K562 (cell line): ENCODE measurements around the gene ENTPD8. TPM values are rescaled to one million over a fixed set of nuclear protein-coding genes. Genes with fewer than 3 reads are reported as not detected.

Experiments used
- ATAC-seq: fragments of 200-7000 bp; cut with Tn5 transposase; 3 replicates; pipeline ENCODE4 v1.9.1; 2020; ENCODE audit warnings: moderate library complexity
- BruUV-seq: library from RNA; stranded (reverse); fragments of 400-500 nt; replicated peaks from 2 replicates; lab custom pipeline; 2021; lab: Mats Ljungman, UMichigan
- CTCF ChIA-PET: fragments of 300-600 bp; formaldehyde crosslinking; extraction: SDS; loops from one replicate; lab custom pipeline; 2021; ENCODE audit warnings: low intra/inter-chr PET ratio; lab: Yijun Ruan, JAX
- POLR2A ChIA-PET: fragments of 300-600, 350-650 bp; sonication (Branson Sonifier 250); formaldehyde crosslinking; extraction: SDS; loops from one replicate; lab custom pipeline; 2021; ENCODE audit warnings: antibody characterized with exemption, inconsistent platforms; lab: Yijun Ruan, JAX
- DNase-seq, 4 experiments: peaks; one replicate each; pipeline versions ENCODE4 v3.0.0 to v3.0.0-alpha.2; 2011 to 2018; ENCODE audit warnings: low spot score in 3 of 4, mixed read lengths in 3 of 4; ENCODE audit errors: extremely low read depth in 1 of 4
- FAIRE-seq: peaks from 2 replicates; lab custom pipeline; 2011; peaks lifted over from hg19 to GRCh38; lab: Jason Lieb, UNC
- H2AFZ ChIP-seq: 2 replicates; pipeline ENCODE4 v1.6.0; 2011; ENCODE audit warnings: low read depth, low read length, control low read depth, inconsistent platforms
- H3K27ac ChIP-seq: fragments of 200-600 bp; 3 replicates; pipeline ENCODE4 v1.8.0; 2011; ENCODE audit warnings: low read depth, mild to moderate bottlenecking, control low read depth, inconsistent platforms, low read length, moderate library complexity, mixed read lengths; ENCODE audit errors: extremely low read depth
- H3K27me3 ChIP-seq, 2 experiments: fragments of 300-600 bp in 1 of 2; 2 replicates in 1 of 2; 3 replicates in 1 of 2; pipeline versions ENCODE4 v1.6.0 to v1.8.0; 2011; ENCODE audit warnings: inconsistent platforms in 2 of 2, low read length in 2 of 2, mild to moderate bottlenecking in 1 of 2, mixed read lengths in 1 of 2, moderate library complexity in 1 of 2; ENCODE audit not compliant: control insufficient read depth in 2 of 2, insufficient read depth in 2 of 2
- H3K36me3 ChIP-seq: fragments of 300-600 bp; 3 replicates; pipeline ENCODE4 v1.8.0; 2011; ENCODE audit warnings: mild to moderate bottlenecking, low read length, inconsistent platforms; ENCODE audit not compliant: control insufficient read depth, insufficient read depth
- H3K4me1 ChIP-seq, 2 experiments: fragments of 200-600 bp in 1 of 2; replicated peaks in 1 of 2; 2 replicates in 1 of 2; 3 replicates in 1 of 2; pipeline versions ENCODE4 v1.5.1 to v1.8.0; 2011; ENCODE audit warnings: inconsistent platforms in 2 of 2, low read length in 2 of 2, mild to moderate bottlenecking in 1 of 2, mixed read lengths in 1 of 2, moderate library complexity in 1 of 2; ENCODE audit not compliant: control insufficient read depth in 2 of 2, insufficient read depth in 2 of 2
- H3K4me2 ChIP-seq: 2 replicates; pipeline ENCODE4 v1.6.1; 2011; ENCODE audit warnings: low read length, control low read depth, inconsistent platforms, mixed read lengths; ENCODE audit not compliant: insufficient read depth
- H3K4me3 ChIP-seq: fragments of 200-600 bp; sonication (generic), shearing (Covaris generic); 2 replicates; pipeline ENCODE4 v1.5.1; 2016; ENCODE audit warnings: control low read depth, inconsistent platforms
- H3K79me2 ChIP-seq: fragments of 200-600 bp; 3 replicates; pipeline ENCODE4 v1.8.0; 2011; ENCODE audit warnings: low read length, inconsistent platforms; ENCODE audit not compliant: control insufficient read depth, insufficient read depth
- H3K9ac ChIP-seq, 2 experiments: 2 replicates each; pipeline versions ENCODE4 v1.6.0 to v1.6.1; 2011; ENCODE audit warnings: low read depth in 2 of 2, low read length in 2 of 2, control low read depth in 1 of 2, inconsistent platforms in 1 of 2, mild to moderate bottlenecking in 1 of 2, mixed read lengths in 1 of 2; ENCODE audit not compliant: insufficient read depth in 1 of 2
- H3K9me1 ChIP-seq: one replicate; pipeline ENCODE4 v1.6.0; 2011; ENCODE audit warnings: inconsistent platforms, mild to moderate bottlenecking, low read length, moderate library complexity; ENCODE audit not compliant: control insufficient read depth, insufficient read depth
- H3K9me3 ChIP-seq: replicated peaks from 2 replicates; pipeline ENCODE4 v1.5.1; 2011; ENCODE audit warnings: low read depth, low read length, inconsistent platforms; ENCODE audit not compliant: control insufficient read depth, insufficient read depth
- H4K20me1 ChIP-seq: replicated peaks from 2 replicates; pipeline ENCODE4 v1.6.1; 2011; ENCODE audit warnings: low read length, inconsistent platforms, mixed read lengths; ENCODE audit not compliant: control insufficient read depth, insufficient read depth
- CCNT2 ChIP-seq: IDR thresholded peaks from 2 replicates; pipeline ENCODE4 v1.6.1; 2011; ENCODE audit warnings: borderline replicate concordance, low read depth, mild to moderate bottlenecking, moderate library complexity, mixed read lengths, low read length; ENCODE audit not compliant: insufficient read length; ENCODE audit errors: extremely low read depth
- CHD1 ChIP-seq: fragments of 200-600 bp; sonication (generic); IDR thresholded peaks from one replicate; pipeline ENCODE4 v1.6.1; 2012; ENCODE audit warnings: mild to moderate bottlenecking, moderate library complexity, low read length, inconsistent platforms
- E2F4 ChIP-seq: sonication (generic); formaldehyde crosslinking; IDR thresholded peaks from 2 replicates; pipeline ENCODE4 v1.8.0; 2022; ENCODE audit warnings: mild to moderate bottlenecking, low read depth, missing genetic modification reagents
- ESRRA ChIP-seq: fragments of 450-650 bp; IDR thresholded peaks from 2 replicates; pipeline ENCODE4 v1.6.1; 2014; ENCODE audit warnings: low read depth, mild to moderate bottlenecking, moderate library complexity, borderline replicate concordance
- MED1 ChIP-seq: sonication (generic); formaldehyde crosslinking; IDR thresholded peaks from 2 replicates; pipeline ENCODE4 v1.8.1; 2023; ENCODE audit warnings: missing genetic modification reagents, borderline replicate concordance
- NFXL1 ChIP-seq: fragments of 450-650 bp; formaldehyde crosslinking; IDR thresholded peaks from 2 replicates; pipeline ENCODE4 v1.4.0; 2021; ENCODE audit warnings: mild to moderate bottlenecking
- PHF8 ChIP-seq: fragments of 200-600 bp; sonication (generic); IDR thresholded peaks from 2 replicates; pipeline ENCODE4 v1.6.1; 2012; ENCODE audit warnings: mixed run types, mild to moderate bottlenecking, inconsistent platforms, low read length, moderate library complexity, borderline replicate concordance
- POLR2G ChIP-seq: fragments of 200-400 bp; formaldehyde crosslinking; IDR thresholded peaks from 2 replicates; pipeline ENCODE4 v1.6.1; 2017; ENCODE audit warnings: low read depth, mild to moderate bottlenecking, antibody characterized with exemption, low read length, moderate library complexity
- SAP30 ChIP-seq: fragments of 200-600 bp; sonication (generic); IDR thresholded peaks from 2 replicates; pipeline ENCODE4 v1.6.1; 2012; ENCODE audit warnings: borderline replicate concordance, low read depth, mild to moderate bottlenecking, moderate library complexity, low read length, control low read depth, inconsistent platforms; ENCODE audit not compliant: insufficient read depth, poor library complexity, severe bottlenecking
- SP1 ChIP-seq: sonication (generic); formaldehyde crosslinking; IDR thresholded peaks from 2 replicates; pipeline ENCODE4 v1.8.1; 2022; ENCODE audit warnings: mild to moderate bottlenecking, missing genetic modification reagents
- ZNF263 ChIP-seq: sonication (generic); formaldehyde crosslinking; IDR thresholded peaks from 2 replicates; pipeline ENCODE4 v1.8.0; 2022; ENCODE audit warnings: mild to moderate bottlenecking, missing genetic modification reagents, borderline replicate concordance
- WGBS: fragments of 100-300 bp; shearing (Covaris generic); methylation state at CpG from one replicate; pipeline ENCODE4 v1.1.6; 2016; ENCODE audit warnings: low coverage, mixed read lengths; ENCODE audit not compliant: insufficient coverage; ENCODE audit errors: missing lambda C conversion rate; 5-methylcytosine and 5-hydroxymethylcytosine counted together
- in situ Hi-C: fragments of 300-500 bp; cut with MboI; formaldehyde crosslinking; loops from 4 replicates; pipeline ENCODE4 v1.15.0; 2018; ENCODE audit warnings: inconsistent platforms, mixed read lengths
- intact Hi-C: fragments of 100-400 bp; cut with micrococcal nuclease; formaldehyde crosslinking; loops from 2 replicates; pipeline ENCODE4 v1.14.2; 2022
- polyA plus RNA-seq, 8 experiments: library from polyadenylated mRNA; depleted of rRNA in 4 of 8; stranded (reverse) in 5 of 8; unstranded in 3 of 8; fragments of >200 nt; fragmentation: Nextera tagmentation in 2 of 8; fragmentation: Illumina TruSeq in 1 of 8; extraction: Ambion mirVana in 2 of 8; extraction: Trizol in 1 of 8; gene quantifications; 2 replicates each; pipeline versions ENCODE4 v1.2.1 to v1.2.3, GENCODE V29; 2011 to 2014; ENCODE audit warnings: inconsistent platforms in 1 of 8, missing spikeins in 1 of 8
- total RNA-seq, 7 experiments: library from RNA; depleted of rRNA in 6 of 7; stranded (reverse); fragments of >200 nt in 6 of 7; fragmentation: Illumina TruSeq in 2 of 7; extraction: Trizol in 2 of 7; gene quantifications; 2 replicates each; pipeline versions ENCODE4 v1.2.1 to v1.2.3, GENCODE V29; 2011 to 2021; ENCODE audit warnings: low replicate concordance in 1 of 7
- TF ChIP-seq, protein P1 (sequence below): fragments of 200-800 bp; sonication (Bioruptor generic); IDR thresholded peaks from 2 replicates; pipeline ENCODE4 v1.6.1; 2017; ENCODE audit warnings: missing genetic modification characterization, missing compliant biosample characterization
- TF ChIP-seq, protein P2 (sequence below), 2 experiments: fragments of 450-650 bp; conservative IDR thresholded peaks; 2 replicates each; pipeline ENCODE4 v1.6.1; 2017; ENCODE audit warnings: mild to moderate bottlenecking in 2 of 2, moderate library complexity in 2 of 2

ENTPD8 gene
- total and polyA plus RNA-seq, 9 of the 15 experiments (the other 6 are each of a cell fraction or from before 2014, with no cell fraction given), result 0.06 to 0.27 (median 0.19) TPM; not detected in 5

DNA sequence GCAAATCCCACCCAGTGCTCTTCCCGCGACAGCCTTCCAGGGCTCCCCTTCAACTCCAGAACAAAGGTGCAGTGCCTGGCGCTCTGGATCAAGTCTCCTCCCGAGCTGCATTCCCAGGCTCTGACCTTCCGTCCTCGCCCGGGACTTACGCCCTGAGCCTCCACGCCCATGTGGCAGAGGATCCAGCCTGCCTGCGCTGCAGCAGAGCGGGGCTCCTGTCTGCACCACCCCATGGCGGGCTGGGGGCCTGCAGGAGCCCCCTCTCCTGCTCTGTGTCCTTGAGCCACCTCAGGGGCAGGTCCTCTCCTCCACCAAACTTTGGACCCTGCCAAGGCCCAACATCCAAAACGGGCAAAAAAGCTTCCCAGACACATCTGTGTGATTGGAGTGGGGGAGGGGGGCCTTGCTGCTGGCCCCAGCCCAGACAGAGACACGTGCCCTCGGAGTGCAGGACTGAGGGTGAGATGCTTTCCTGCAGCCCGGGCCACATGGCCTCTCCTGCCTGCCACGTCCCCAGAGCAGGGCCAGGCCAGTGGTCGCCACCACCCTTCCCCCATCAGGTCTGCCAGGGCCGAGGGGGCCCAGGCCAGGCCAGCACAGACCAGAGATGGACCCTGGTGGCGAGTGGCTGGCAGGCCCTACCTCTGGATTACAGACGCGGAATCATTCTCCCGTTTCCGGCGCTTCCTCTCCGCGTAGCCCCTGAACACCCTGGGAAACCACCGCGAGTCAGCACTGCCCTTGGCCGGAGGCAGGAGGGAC lies 13.6 kb upstream of the ENTPD8 start (continued):
- TF ChIP-seq PHF8, result no peak

- Histone ChIP-seq H4K20me1 (no peaks in the 10 kb centered on the region), H3K9ac (peak overlapping the region in 1 of 2 experiments; percentile 91; a peak in 2 of 4 replicates), H3K27ac (peak overlapping the region; percentile 51; the same call in 2 of the 3 replicates), H3K79me2 (peaks cover 12% of the 10 kb centered on the region), H3K36me3 (peaks cover 67% of the 10 kb centered on the region), H3K4me1 (peaks cover 7 to 88% of the 10 kb centered on the region in 2 experiments), H3K9me3 (no peaks in the 10 kb centered on the region), H2AFZ (0 out of 2 replicates have a peak overlapping the region, but pooled peaks have one; percentile 32), H3K27me3 (no peaks in the 10 kb centered on the region), H3K9me1 (no peaks in the 10 kb centered on the region), H3K4me3 (peak overlapping the region; percentile 34), H3K4me2 (peak overlapping the region; percentile 71)
- WGBS, result 4% methylated on average over 3 of the region's 24 CpGs
- intact Hi-C loops (no loop called here), in situ Hi-C loops (no loop called here)
- ChIA-PET POLR2A (no interaction called here), CTCF (no interaction called here)
- DNase-seq, result peak; percentile 67 to 82 (median 70)
- peak; percentile 73 for ATAC-seq
- no peak for FAIRE-seq
- BruUV-seq, result no TSS peak
- TF ChIP-seq, protein P1, sequence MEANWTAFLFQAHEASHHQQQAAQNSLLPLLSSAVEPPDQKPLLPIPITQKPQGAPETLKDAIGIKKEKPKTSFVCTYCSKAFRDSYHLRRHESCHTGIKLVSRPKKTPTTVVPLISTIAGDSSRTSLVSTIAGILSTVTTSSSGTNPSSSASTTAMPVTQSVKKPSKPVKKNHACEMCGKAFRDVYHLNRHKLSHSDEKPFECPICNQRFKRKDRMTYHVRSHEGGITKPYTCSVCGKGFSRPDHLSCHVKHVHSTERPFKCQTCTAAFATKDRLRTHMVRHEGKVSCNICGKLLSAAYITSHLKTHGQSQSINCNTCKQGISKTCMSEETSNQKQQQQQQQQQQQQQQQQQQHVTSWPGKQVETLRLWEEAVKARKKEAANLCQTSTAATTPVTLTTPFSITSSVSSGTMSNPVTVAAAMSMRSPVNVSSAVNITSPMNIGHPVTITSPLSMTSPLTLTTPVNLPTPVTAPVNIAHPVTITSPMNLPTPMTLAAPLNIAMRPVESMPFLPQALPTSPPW (CRISPR knock-in tag), result peak; percentile 31; the same call in 1 of the 2 replicates
- no peak for TF ChIP-seq NFXL1 (CRISPR knock-in tag)
- peak; percentile 21 for TF ChIP-seq SAP30
- TF ChIP-seq ZNF263 (CRISPR knock-in tag), result 0 out of 2 replicates have a peak, but pooled peaks have one; percentile 35
- no peak for TF ChIP-seq MED1
- peak; percentile 47; the same call in 1 of the 2 replicates for TF ChIP-seq SP1 (CRISPR knock-in tag)
- peak; percentile 22; the same call in 1 of the 2 replicates for TF ChIP-seq PHF8
- TF ChIP-seq, protein P2, sequence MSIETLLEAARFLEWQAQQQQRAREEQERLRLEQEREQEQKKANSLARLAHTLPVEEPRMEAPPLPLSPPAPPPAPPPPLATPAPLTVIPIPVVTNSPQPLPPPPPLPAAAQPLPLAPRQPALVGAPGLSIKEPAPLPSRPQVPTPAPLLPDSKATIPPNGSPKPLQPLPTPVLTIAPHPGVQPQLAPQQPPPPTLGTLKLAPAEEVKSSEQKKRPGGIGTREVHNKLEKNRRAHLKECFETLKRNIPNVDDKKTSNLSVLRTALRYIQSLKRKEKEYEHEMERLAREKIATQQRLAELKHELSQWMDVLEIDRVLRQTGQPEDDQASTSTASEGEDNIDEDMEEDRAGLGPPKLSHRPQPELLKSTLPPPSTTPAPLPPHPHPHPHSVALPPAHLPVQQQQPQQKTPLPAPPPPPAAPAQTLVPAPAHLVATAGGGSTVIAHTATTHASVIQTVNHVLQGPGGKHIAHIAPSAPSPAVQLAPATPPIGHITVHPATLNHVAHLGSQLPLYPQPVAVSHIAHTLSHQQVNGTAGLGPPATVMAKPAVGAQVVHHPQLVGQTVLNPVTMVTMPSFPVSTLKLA (conservative IDR thresholded peaks at IDR 0.05), result peak in 1 of 2 experiments; percentile 35; a peak in 2 of 4 replicates
- no peak for TF ChIP-seq POLR2G
- TF ChIP-seq CCNT2, result peak; percentile 32
- TF ChIP-seq CHD1, result no peak
- no peak for TF ChIP-seq E2F4 (CRISPR knock-in tag)
- no peak for TF ChIP-seq ESRRA
These were observed 13.0 kb upstream of the ENTPD8 start for GRCh38 chr9:137454145-137454596.
